ENCODE results near the gene CHST11. TPM values are rescaled to one million over a fixed set of nuclear protein-coding genes. Genes with fewer than 3 reads are reported as not detected.

Gene CHST11
- total RNA-seq, 4 donors from 2014 or later = 2.1 to 7.3 (median 4.9) TPM

- intact Hi-C loops (cut with DNase I; ENCODE audit: low total_unique reads) = no loop called here
- no peak overlapping the region for H3K4me3 ChIP-seq (ENCODE audit: low read depth, poor library complexity, severe bottlenecking)
- WGBS, 2 donors = 84 to 89% methylated on average over 3 of the region's 3 CpGs
- no peak for DNase-seq (ENCODE audit: low spot score in 2 of 2)
- no peak for TF ChIP-seq CTCF (IDR thresholded peaks at IDR 0.05)
- no peak for TF ChIP-seq POLR2A (IDR thresholded peaks at IDR 0.05)
These were observed 172.0 kb downstream of the CHST11 start for GRCh38 chr12:104628831-104629135.

- no peak for DNase-seq (ENCODE audit: low spot score in 2 of 2)
- 78 to 86% methylated on average over 6 of the region's 6 CpGs for WGBS, 2 donors
- intact Hi-C loops (cut with DNase I; ENCODE audit: low total_unique reads) = no loop called here
- H3K4me3 ChIP-seq (ENCODE audit: low read depth, poor library complexity, severe bottlenecking) = no peak overlapping the region
- no peak for TF ChIP-seq CTCF (IDR thresholded peaks at IDR 0.05)
- TF ChIP-seq POLR2A (IDR thresholded peaks at IDR 0.05) = no peak
These were observed 173.5 kb downstream of the CHST11 start for GRCh38 chr12:104630230-104630670.

- no peak for TF ChIP-seq POLR2A (IDR thresholded peaks at IDR 0.05)
- no peak for TF ChIP-seq CTCF (IDR thresholded peaks at IDR 0.05)
- no peak overlapping the region for H3K4me3 ChIP-seq (ENCODE audit: low read depth, poor library complexity, severe bottlenecking)
- no peak for DNase-seq (ENCODE audit: low spot score in 2 of 2)
- intact Hi-C loops (cut with DNase I; ENCODE audit: low total_unique reads) = no loop called here
- WGBS, 2 donors = 93 to 94% methylated on average over 8 of the region's 8 CpGs
These were observed 175.1 kb downstream of the CHST11 start for GRCh38 chr12:104631867-104632266.

- TF ChIP-seq CTCF (IDR thresholded peaks at IDR 0.05) = no peak
- no peak for TF ChIP-seq POLR2A (IDR thresholded peaks at IDR 0.05)
These were observed 176.0 kb downstream of the CHST11 start for GRCh38 chr12:104632724-104633201.

GRCh38 chr12:104634044-104634443, 177.3 kb downstream of the CHST11 start:
- no peak for DNase-seq (ENCODE audit: low spot score in 2 of 2)
- TF ChIP-seq POLR2A (IDR thresholded peaks at IDR 0.05) = no peak
- TF ChIP-seq CTCF (IDR thresholded peaks at IDR 0.05) = no peak
- intact Hi-C loops (cut with DNase I; ENCODE audit: low total_unique reads) = no loop called here
- H3K4me3 ChIP-seq (ENCODE audit: low read depth, poor library complexity, severe bottlenecking) = no peak overlapping the region
- WGBS, 2 donors = 85 to 94% methylated on average over 4 of the region's 4 CpGs

More at GRCh38 chr12:104632724-104633201, 176.0 kb downstream of the CHST11 start:
- 72 to 81% methylated on average over 13 of the region's 13 CpGs for WGBS, 2 donors
- intact Hi-C loops (cut with DNase I; ENCODE audit: low total_unique reads) = no loop called here
- H3K4me3 ChIP-seq (ENCODE audit: low read depth, poor library complexity, severe bottlenecking) = no peak overlapping the region
- DNase-seq (ENCODE audit: low spot score in 2 of 2) = no peak

GRCh38 chr12:104634852-104635251, 178.1 kb downstream of the CHST11 start:
- H3K4me3 ChIP-seq (ENCODE audit: low read depth, poor library complexity, severe bottlenecking) = no peak overlapping the region
- intact Hi-C loops (cut with DNase I; ENCODE audit: low total_unique reads) = no loop called here
- no peak for DNase-seq (ENCODE audit: low spot score in 2 of 2)
- TF ChIP-seq POLR2A (IDR thresholded peaks at IDR 0.05) = no peak
- no peak for TF ChIP-seq CTCF (IDR thresholded peaks at IDR 0.05)
- WGBS, 2 donors = 88 to 90% methylated on average over 3 of the region's 3 CpGs
